IPS-11a (cell line): Measurements from ENCODE around the gene HIF1A.
"Not testable (repeated sequence)": the region's sequence is repeated elsewhere in the genome, so short reads cannot be mapped to it uniquely, and the experiment has no call there.

ENCODE experiments used
- H3K4me3 ChIP-seq: one replicate; pipeline ENCODE4 v1.5.1; 2013; ENCODE audit warnings: low read depth, low read length, control low read depth

Gene HIF1A

GRCh38 chr14:61706096-61706690 lies 10.9 kb downstream of the HIF1A start:
- no peak overlapping the region for H3K4me3 ChIP-seq

- H3K4me3 ChIP-seq: not testable (repeated sequence)
These were observed 12.5 kb downstream of the HIF1A start for GRCh38 chr14:61707774-61708173.

GRCh38 chr14:61708693-61709092 lies 13.4 kb downstream of the HIF1A start:
- not testable (repeated sequence) for H3K4me3 ChIP-seq

DNA sequence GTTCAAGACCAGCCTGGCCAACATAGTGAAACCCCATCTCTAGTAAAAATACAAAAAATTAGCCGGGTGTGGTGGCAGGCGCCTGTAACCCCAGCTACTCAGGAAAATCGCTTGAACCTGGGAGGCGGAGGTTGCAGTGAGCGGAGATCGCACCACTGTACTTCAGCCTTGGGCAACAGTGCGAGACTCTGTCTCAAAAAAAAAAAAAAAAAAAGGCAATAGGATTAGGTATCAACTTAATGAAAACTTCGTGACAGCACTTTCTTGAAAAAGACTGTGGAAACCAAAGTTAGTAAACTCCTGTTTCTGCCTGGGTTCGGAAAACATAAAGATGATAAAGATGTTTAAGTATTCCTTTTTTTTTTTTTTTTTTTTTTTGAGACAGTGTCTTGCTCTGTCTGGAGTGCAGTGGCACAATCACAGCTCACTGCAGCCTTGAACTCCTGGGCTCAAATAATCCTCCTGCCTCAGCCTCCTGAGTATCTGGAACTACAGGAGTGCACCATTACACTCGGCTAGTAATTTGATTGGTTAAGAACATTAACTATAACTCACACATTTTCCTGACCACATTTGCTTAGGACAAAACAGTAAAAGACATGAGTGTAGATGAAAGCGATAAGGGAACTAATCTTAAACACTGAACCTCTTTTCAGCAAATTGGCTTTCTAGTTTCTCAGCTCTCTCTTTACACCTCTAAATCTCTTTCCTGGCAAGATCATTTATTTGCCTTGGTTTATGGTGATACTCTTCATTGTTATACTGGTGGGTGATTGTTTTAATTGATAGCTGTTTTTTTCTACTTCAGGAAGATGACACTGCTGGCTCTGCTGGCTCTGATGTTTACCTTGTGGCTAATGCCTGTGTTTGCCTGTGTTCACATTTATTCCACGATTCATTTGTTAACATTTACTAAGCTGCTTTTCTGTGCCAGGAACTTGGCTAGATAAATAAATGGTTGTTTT lies 15.8 kb downstream of the HIF1A start:
- H3K4me3 ChIP-seq: no peak overlapping the region

DNA sequence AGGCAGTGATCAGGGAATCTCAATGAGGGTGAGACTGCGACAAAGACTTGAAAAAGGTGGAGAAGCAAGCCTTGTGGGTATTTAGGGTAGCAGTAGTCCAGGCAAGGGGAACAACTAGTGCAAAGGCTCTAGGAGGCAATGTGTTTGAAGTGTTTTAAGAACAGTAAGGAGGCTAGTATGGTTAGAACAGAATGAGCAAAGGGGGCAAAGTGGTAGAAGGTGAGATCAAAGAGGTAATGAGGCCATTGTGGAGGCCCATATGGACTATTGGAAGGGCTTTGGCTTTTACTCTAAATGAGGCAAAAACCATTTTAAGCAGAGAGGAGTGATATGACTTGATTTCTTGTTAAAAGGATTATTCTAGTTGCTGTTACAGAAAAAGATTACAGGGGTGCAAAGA lies 16.8 kb downstream of the HIF1A start:
- no peak overlapping the region for H3K4me3 ChIP-seq

- no peak overlapping the region for H3K4me3 ChIP-seq
These were observed 18.6 kb downstream of the HIF1A start for GRCh38 chr14:61713724-61714437.

GRCh38 chr14:61716956-61717355 lies 21.6 kb downstream of the HIF1A start:
- no peak overlapping the region for H3K4me3 ChIP-seq

GRCh38 chr14:61718039-61718438 lies 22.7 kb downstream of the HIF1A start:
- no peak overlapping the region for H3K4me3 ChIP-seq

DNA sequence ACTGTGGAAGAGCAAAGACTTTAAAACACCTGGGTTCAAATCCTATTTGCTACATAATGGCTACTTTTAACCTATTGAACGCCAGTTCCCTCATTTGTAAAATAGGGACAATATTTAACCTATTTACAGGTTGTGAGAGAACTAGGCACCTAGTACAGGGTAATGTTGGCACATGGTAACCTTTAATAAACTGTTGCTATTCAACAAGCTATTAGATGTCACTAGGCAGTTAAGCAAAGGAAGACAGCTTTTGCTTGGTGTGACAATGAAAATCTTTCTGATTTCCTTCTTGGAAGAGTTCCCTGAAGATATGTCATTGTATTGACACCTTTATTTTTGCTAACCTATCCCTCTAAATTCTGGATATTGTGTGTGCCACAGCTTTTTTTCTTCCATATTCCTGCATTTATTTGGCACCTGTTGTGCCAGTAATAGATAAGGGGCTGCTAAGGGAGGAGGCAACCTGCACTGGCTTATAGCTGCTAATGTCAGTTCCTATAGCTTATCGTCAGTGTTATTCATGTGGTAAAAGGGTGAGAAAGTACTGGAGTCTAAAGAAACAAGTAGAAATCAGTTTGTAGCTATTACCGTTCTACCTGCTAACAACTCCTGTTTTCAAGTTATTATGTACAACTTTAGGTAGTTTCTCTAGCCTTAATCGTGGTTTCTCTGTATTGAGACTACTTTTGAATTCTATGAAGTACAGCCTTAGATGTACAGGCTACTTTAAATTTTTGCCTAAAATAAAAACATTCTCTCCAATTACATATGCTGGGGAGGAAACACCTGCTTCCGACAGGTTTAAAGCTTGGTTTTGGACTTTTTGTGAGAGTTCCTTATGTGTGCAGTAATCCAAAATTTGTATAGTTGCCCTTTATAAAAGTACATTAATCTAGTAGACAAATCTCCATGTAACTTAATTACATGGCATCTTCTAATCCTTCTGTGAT lies 24.3 kb downstream of the HIF1A start:
- no peak overlapping the region for H3K4me3 ChIP-seq

GRCh38 chr14:61720294-61720661 lies 25.0 kb downstream of the HIF1A start:
- H3K4me3 ChIP-seq: no peak overlapping the region

- H3K4me3 ChIP-seq: no peak overlapping the region
These were observed 25.4 kb downstream of the HIF1A start for GRCh38 chr14:61720741-61721140.

- no peak overlapping the region for H3K4me3 ChIP-seq
These were observed 28.8 kb downstream of the HIF1A start for GRCh38 chr14:61724133-61724532.

DNA sequence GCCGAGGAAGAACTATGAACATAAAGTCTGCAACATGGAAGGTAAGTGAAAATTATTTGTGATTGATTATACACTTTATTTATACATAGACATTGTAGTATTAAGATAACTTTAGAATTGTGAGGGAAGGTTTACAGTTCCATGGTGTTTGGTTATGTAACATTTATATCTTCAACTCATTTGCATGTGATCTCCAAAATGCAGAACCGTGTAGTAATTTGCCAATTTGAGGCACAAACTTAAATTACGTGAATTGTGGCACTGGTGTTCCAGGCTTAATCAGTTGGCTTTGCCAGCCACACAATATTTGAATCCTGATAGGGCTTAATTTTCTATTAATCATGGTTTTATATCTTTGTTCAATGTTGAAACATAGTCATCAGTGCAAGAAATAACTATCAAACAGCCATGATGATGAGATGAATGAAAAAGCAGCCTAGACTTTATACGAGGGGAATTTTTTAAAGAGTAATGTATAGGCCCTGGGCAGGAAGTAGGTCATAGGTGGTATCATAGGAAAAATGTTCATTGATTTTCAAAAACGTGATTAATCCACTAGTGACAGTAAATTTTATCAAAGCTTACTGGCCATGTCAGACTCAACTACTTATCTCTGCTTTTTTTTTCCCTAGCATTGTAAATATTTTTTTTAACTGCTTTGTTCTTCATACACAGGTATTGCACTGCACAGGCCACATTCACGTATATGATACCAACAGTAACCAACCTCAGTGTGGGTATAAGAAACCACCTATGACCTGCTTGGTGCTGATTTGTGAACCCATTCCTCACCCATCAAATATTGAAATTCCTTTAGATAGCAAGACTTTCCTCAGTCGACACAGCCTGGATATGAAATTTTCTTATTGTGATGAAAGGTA lies 31.7 kb downstream of the HIF1A start:
- H3K4me3 ChIP-seq: no peak overlapping the region

- no peak overlapping the region for H3K4me3 ChIP-seq
These were observed 35.6 kb downstream of the HIF1A start for GRCh38 chr14:61730756-61731373.

- no peak overlapping the region for H3K4me3 ChIP-seq
These were observed 38.7 kb downstream of the HIF1A start for GRCh38 chr14:61733972-61734371.

- H3K4me3 ChIP-seq: no peak overlapping the region
These were observed 41.4 kb downstream of the HIF1A start for GRCh38 chr14:61736751-61737150.

GRCh38 chr14:61737915-61738314 lies 42.6 kb downstream of the HIF1A start:
- no peak overlapping the region for H3K4me3 ChIP-seq

GRCh38 chr14:61739133-61739532 lies 43.8 kb downstream of the HIF1A start:
- no peak overlapping the region for H3K4me3 ChIP-seq

- H3K4me3 ChIP-seq: no peak overlapping the region
These were observed 47.1 kb downstream of the HIF1A start for GRCh38 chr14:61742371-61742770.
